GM18858 (cell line): Measurements from ENCODE around the gene MBD6.

Experiments
- ATAC-seq: cut with Tn5 transposase; IDR thresholded peaks from one replicate; pipeline ENCODE4 v1.9.1; 2021; ENCODE audit not compliant: unreplicated experiment

Gene MBD6, protein sequence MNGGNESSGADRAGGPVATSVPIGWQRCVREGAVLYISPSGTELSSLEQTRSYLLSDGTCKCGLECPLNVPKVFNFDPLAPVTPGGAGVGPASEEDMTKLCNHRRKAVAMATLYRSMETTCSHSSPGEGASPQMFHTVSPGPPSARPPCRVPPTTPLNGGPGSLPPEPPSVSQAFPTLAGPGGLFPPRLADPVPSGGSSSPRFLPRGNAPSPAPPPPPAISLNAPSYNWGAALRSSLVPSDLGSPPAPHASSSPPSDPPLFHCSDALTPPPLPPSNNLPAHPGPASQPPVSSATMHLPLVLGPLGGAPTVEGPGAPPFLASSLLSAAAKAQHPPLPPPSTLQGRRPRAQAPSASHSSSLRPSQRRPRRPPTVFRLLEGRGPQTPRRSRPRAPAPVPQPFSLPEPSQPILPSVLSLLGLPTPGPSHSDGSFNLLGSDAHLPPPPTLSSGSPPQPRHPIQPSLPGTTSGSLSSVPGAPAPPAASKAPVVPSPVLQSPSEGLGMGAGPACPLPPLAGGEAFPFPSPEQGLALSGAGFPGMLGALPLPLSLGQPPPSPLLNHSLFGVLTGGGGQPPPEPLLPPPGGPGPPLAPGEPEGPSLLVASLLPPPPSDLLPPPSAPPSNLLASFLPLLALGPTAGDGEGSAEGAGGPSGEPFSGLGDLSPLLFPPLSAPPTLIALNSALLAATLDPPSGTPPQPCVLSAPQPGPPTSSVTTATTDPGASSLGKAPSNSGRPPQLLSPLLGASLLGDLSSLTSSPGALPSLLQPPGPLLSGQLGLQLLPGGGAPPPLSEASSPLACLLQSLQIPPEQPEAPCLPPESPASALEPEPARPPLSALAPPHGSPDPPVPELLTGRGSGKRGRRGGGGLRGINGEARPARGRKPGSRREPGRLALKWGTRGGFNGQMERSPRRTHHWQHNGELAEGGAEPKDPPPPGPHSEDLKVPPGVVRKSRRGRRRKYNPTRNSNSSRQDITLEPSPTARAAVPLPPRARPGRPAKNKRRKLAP

DNA sequence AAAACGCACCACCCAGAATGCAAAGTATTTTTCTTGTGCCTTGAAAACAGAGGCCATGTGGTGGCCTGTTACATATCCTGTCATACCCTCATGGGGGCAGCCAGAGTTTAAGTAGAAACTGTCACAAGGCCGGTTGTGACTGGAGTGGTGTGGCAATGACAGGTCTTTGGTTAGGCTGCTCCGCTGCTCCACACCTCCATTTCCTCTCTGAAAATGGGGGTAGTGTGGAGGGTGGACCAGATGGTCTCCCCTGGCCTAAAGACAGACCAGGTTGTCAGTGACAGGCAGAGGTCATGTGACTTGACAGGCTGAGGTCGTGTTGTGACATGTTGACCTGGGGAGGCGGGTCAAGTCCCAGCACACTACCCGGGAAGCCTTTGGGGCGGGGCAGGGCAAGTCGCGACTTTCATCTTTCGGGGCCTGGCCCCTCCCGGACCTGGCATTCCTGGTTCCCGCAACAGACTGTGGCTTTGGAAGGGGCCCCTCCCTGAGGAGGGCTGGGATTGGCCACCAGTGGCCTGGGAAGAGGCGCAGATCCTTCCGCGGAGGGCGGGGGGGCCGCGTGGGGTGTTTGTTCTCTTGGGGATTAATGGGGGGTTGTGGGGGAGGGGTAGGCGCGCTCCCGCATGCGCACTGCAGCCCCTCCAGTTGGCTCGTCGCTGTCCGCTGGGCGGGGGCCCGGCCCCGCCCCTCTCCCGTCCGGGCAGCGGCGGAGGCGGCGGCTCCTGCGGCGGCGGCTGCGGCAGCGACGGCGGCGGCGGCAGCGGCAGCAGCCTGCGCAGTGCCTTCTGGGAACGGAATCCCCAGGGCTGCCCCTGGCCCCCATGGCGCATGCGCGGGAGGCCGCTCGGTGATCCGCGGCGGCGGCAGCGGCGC lies at the start of gene MBD6:
MBD6 (plus strand) TSS at position 814 of the 876 bp plus-strand sequence. CDS start 1,480 bp downstream, outside the sequence.
- peak; percentile 31 for ATAC-seq

DNA sequence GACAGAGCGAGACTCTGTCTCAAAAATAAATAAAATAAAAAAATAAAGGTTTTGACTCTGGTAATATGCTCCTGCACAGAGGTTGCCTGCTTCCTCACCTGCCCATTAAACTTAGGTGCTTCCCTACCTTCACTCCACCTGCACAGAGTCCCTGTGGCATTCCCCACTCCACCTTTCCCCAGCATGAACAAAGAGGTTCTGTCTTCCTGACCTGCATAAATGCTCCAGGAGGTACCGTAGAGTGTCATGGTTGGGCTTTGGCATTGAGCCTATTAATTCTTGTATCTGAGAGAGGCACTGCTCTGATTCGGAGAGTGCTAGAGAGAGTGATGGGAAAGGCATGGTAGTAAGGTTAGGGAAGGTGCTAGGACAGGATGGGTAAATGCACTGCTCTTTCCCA lies 49.2 kb upstream of the MBD6 start:
- no peak for ATAC-seq

DNA sequence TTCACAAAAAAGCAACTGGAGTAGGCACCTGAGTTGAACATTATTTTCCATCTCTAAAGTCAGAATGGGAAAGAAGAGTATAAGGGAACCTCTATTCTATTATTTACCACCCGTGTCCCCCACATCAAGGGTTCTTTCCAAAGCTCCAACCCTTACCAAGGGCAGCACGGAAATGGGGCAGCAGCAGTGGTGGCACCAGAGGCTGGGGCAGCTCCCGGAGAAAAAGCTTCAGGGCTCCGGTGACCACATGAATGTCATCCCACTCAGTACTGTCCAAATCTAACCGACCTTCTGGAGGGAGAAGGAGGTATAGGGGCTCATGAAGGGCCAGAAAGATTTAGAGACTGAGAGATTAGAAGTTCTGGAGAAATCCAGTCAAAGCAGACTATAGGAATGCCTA lies 48.7 kb upstream of the MBD6 start:
- no peak for ATAC-seq

DNA sequence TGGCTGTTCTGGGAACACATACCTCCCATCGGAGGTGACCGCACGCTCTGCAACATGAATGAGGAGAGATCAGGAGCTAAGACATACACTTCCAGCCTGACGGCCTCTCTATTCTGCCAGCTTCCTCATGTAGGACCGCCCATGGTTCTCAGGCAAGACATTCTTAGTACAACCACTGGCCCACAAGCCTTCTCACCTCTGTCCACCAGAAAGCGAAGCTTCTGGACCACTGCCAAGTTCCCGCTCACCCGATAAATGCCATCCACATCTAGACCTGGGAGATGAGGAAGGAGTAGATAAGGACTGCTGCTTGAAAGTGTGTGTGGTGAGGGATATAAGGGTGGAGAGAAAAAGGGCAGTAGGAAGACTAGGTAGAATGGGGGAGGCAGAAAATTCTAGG lies 48.2 kb upstream of the MBD6 start:
- no peak for ATAC-seq

DNA sequence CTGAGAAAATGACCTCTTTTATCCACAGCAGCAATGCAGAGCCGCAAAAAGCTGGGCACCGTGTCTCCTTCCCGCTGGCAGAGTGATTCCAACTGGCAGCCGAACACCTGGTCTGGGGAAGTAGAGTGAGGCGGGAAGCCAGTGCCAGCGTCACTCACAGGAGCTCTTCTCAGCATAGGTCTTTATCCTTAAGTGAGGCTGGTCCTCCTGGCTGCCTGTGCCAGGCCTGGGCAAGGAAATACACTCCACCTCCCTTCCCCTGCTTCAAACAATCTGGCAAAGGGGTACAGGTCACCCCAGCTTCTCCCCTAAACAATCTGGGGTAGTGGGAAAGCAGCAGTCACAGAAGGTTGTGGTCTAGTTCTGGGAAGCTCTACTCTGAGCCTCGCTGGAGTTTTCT lies 47.8 kb upstream of the MBD6 start:
- ATAC-seq: no peak

DNA sequence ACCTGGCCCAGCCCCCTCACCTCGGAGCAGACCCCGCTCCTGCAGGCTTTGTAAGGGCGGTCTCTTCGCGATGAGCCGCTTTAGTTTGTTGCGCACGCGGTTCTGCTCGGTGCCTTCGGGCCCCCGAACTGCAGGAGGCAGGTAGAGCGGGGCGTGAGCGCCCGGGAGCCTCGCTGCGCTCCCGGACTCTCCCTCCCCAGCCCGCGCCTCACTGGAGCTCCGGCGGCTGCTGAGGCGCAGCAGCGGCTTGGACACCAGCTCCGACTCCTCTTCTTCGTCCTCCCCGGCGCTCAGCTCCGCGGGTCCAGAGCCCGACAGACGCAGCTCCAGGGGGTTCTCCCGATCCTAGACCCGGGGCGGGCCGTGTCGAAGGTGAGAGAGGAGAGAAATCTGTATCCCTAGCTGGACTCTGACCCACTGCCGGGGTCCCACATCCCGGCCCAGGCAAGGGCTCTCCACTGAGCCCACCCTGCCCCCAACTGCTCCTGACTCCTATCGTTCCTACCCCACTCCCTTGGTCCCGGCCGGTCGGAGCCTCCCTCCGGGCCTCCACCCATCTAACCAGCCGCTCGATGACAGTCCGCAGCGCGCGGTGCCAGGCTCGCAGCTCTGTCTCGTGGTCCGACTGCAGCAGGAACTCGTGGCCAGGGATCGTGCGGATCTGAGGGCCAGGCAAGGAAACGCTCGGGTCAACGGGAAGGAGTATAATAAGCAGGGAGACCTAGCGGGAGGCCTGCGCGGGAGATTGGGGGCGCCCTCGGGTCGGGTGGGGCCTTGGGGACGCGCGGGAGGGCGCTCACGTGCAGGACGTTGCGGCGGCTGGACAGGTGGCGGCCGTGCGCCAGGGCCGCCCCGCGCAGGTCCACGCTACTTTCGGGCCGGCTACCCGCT lies 47.1 kb upstream of the MBD6 start:
- ATAC-seq: no peak

DNA sequence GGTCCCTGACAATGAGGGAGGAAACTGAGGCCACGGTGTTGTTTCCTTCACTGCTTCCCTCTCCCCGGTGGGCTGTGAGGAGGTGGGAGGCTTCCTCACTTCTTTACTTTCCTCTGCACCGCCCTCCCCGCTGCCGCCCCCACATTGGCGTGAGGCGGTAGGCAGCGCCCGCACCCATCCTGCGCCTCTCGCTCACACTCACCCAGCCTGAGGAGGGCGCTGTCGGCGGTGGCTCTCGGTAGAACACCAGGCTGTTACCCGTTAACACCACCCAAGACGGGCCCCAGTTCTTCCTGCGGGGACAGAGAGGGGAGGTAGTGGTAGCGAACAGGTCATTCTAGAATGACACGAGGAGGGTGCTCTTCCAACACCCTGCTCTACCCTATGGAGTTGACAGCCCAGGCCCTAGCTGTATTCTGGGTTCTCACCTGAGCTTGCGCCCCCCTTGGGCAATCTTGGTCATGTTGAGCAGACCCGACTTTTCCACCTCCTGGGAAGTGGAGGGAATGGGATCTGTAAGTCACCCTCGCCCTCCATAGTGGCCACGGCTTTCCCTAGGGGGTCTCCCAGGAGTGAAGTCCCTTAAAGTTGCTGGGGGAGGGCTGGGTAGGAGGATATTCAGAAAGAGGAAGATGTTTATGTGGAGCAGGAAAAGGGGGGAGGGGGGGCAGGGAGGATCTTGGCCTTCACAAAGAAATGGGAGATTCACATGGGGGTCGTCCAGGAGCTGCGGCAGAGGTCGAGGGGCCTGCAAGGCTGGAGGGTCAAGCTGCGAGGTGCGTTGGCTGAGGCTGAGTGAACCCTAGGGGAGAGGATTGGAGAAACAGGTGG lies 46.2 kb upstream of the MBD6 start:
- ATAC-seq: no peak

DNA sequence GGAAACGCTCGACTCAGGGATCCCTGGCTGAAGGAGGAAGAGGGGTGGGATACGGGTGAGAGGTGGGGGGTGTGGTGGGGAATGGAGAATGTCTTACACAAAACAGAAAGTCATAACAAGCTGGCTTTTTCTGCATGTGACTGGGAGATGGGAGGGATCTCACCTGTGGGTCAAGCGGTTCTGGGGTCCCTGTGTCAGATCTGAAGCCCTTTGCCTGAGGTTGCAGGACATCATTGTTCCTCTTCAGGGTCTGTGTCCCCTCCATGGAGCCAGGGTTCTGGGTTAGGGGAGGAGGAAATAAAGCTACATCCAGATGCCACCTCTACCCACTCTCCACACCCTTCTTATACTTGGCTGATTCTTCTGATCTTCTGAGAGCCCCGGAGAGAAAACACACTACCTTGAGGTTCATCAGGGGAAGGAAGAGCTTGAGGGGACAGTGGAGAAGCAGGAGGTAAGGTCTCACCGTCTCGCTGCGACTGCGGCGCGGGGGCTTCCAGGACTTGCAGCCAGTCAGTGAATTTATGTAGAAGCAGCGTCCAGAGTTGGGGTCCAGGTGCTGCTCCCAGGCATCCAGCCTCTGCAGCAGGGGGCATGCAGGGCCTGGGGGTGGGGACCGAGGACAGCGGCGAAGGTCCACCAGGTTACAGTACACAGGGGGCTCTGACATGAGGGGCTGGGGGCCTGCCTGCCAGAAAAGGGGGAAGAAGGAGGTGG lies 45.5 kb upstream of the MBD6 start:
- ATAC-seq: no peak

DNA sequence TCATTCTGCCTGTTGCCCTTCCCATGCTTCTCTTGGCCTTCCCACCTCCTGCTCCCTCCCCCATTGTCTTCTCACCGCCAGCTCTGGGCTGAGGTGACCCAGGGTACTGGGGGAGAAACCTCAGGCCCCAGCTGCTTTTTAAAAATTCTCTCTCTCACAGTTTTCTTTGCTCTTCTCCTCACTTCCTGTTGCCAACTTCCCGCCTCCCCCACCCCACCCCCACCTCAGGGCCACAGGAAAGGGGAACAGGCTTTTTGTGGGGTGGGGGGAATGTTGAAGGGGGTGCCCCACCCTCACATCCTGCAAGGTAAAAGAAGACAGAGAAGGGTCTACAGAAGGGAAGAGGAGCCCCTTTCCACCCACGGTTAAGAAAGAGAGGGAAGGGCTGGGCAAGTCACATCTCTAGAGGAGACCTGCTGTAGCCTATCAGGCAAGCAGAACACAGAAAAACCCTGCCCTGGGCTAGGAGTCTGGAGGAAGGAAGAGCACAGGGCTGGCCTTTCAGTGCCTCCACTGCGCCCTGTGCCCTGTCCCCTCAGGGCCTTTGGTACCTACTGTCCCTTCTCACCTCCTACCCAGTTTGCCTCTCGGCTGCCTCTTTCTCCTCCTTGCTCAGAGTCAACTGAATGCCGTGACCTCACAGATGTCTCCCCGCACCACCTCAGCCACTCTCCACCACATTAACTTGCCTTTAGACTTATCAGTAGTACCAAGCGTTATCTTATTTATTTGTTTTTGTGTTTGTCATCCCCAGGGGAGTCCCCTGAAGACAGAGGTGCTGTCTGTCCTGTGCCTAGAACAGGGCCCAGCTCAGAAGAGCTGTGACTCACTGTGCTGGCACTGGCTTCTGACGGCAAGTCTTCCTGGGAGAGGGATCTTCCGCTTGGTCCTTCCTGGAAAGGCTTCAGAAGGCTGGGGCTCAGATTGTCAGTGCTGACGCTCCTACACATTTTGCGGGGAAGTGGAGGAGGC lies 44.6 kb upstream of the MBD6 start:
- ATAC-seq: peak; percentile 39

DNA sequence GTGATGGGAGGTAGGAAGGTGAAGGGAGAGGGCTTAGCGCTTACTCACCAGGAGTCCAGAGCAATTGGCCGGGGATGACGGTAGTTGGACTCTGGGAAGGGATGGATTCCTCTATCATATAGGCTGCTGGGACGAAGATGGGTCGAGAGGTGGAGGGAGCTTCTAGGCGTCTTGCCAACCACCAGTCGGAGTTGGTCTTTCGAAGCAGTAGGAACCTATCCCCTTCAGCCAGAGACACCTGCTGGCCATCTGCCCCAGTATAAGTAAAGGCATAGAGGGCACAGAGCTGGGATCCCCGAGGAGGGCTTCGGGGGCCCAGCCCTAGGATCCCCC lies 43.6 kb upstream of the MBD6 start:
- ATAC-seq: no peak

DNA sequence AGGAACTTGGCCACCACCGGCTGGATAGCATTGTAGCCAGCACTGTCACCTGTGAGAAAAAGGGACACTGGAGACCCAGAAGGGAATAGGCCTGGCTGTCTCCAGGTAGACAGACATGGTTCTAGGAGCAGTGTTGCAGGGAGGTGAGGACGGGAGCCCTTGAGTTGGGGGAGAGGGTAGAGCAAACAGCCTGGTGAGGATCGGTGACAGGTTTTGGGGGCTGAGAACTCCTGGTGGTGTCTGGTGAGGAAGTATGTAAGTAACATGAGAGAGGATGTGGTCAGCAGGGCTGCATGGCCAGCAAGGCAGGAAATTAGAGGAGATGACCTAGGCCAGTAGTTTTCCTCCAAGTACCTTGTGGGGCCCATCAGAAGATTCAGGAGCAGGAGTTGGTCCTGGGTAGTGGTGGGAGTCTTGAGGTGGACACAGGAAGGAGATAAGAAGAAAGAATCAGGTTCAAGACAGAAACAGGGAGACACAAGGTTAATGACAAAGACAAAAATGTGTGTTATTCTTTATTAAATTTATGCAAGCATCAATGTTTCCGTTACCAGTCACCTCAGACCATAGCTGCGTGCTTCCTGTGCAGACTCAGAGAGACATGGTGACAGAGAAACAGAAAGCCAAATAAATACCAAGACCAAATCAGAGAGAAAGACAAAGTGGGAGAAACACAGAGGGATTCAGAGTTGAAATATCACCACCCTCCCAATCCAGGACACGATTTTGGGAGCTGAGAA lies 43.1 kb upstream of the MBD6 start, which contains the start of gene ARHGAP9:
ARHGAP9 (minus strand) TSS at position 491 of the 740 bp plus-strand sequence; CDS start at position 31, 460 bp downstream.
- ATAC-seq: peak; percentile 31

DNA sequence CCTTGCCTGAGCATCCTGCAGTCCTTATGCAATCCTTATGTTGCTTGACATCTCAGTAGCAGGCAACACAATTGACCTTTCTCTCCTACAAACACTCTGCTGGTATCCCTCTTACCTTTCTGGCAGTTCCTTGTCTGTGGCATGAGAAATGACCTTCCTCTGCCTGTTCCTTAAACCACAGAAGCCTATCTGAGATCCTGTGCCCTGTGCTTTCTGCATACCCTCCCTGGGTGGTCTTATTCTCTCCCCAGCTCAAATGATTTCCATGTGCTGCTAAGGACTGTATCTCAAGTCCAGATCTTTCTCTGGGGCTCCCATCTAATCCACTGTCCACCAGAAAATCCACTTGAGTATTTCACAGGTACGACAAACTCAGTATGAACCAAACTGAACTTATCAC lies 41.0 kb upstream of the MBD6 start:
- ATAC-seq: no peak

DNA sequence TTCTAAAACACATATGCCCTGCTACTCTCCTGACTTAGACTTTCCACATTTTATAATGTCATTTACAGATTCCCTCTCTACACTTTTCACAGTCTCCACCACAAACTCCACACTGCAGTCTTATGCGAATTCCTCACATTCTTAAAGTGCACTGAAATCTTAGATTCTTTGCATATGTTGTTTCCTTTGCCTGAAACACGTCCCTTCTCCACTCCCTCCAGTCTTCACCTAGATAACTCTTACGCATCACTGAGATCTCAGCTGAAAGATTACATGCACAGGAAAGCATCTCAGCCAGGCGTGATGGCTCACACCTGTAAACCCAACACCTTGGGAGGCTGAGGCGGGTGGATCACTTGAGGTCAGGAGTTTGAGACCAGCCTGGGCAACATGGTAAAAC lies 39.2 kb upstream of the MBD6 start:
- ATAC-seq: no peak

DNA sequence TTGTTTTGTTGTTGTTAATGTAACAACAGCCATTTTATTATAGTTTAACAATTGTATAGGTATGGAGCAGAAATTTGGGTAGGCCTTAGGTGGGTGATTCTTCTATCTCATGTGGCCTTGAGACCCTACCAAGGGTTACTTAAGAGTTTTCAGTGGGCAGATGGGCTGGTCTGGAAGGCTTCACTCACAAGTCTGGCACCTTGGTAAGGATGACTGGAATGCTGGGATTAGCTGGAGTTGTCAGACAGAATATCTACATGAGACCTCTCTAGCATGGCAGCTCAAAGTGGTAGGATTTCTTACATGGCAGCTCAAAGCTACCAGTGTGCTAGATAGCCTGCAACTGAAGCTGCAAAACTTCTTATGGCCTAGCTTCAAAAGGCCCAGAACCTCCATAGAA lies 36.9 kb upstream of the MBD6 start:
- ATAC-seq: no peak

DNA sequence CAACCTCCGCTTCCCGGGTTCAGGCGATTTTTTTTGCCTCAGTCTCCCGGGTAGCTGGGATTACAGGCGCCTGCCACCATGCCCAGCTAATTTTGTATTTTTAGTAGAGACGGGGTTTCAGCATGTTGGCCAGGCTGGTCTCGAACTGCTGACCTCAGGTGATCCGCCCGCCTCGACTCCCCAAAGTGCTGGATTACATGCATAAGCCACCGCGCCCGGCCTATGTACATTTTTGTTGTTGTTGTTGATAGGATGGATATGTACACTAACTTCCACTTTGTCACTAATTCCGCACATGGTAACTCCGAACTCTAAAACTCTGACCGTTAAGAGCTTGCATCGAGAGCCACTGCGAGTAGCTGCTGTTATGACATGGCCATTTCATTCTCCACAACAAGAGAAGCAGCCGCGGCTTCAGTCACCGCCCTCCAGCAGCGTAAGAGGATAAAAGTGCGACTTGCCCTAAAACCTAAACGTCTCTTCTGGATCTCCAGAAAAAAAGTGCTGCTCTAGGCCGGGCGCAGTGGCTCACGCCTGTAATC lies 35.5 kb upstream of the MBD6 start:
- no peak for ATAC-seq
